HepG2 (cell line): ENCODE data around the gene CXCL17. TPM values are rescaled to one million over a fixed set of nuclear protein-coding genes. Genes with fewer than 3 reads are reported as not detected.

Experiments used
- HOXA7 ChIP-seq: sonication (generic); formaldehyde crosslinking; IDR thresholded peaks from 2 replicates; pipeline ENCODE4 v1.8.1; 2022; ENCODE audit warnings: mild to moderate bottlenecking, missing genetic modification reagents, moderate library complexity
- PHF8 ChIP-seq: sonication (generic); formaldehyde crosslinking; IDR thresholded peaks from 2 replicates; pipeline ENCODE4 v1.5.0; 2020; ENCODE audit warnings: missing genetic modification reagents
- POLR2G ChIP-seq: fragments of 200-400 bp; formaldehyde crosslinking; IDR thresholded peaks from 2 replicates; pipeline ENCODE4 v1.6.1; 2018; ENCODE audit warnings: mild to moderate bottlenecking, low read depth, low read length, moderate library complexity
- RFXAP ChIP-seq: sonication (generic); formaldehyde crosslinking; IDR thresholded peaks from 2 replicates; pipeline ENCODE4 v1.4.0; 2020; ENCODE audit warnings: missing genetic modification reagents, borderline replicate concordance
- ZNF121 ChIP-seq: sonication (generic); formaldehyde crosslinking; IDR thresholded peaks from 2 replicates; pipeline ENCODE4 v1.5.0; 2020; ENCODE audit warnings: mild to moderate bottlenecking, missing genetic modification reagents
- ZNF232 ChIP-seq: sonication (generic); formaldehyde crosslinking; IDR thresholded peaks from 2 replicates; pipeline ENCODE4 v1.4.0; 2020; ENCODE audit warnings: missing genetic modification reagents, borderline replicate concordance
- ZNF33A ChIP-seq: sonication (generic); formaldehyde crosslinking; IDR thresholded peaks from 2 replicates; pipeline ENCODE4 v1.5.1; 2020; ENCODE audit warnings: missing genetic modification reagents, mild to moderate bottlenecking, moderate library complexity, borderline replicate concordance
- ZNF350 ChIP-seq: sonication (generic); formaldehyde crosslinking; IDR thresholded peaks from 2 replicates; pipeline ENCODE4 v1.4.0; 2020; ENCODE audit warnings: mild to moderate bottlenecking, low read depth, missing genetic modification reagents, borderline replicate concordance
- ZNF367 ChIP-seq: sonication (generic); formaldehyde crosslinking; IDR thresholded peaks from 2 replicates; pipeline ENCODE4 v1.4.0; 2020; ENCODE audit warnings: missing genetic modification reagents, borderline replicate concordance
- ZNF766 ChIP-seq: sonication (generic); formaldehyde crosslinking; IDR thresholded peaks from 2 replicates; pipeline ENCODE4 v1.5.0; 2020; ENCODE audit warnings: missing genetic modification reagents, borderline replicate concordance
- polyA plus RNA-seq, 8 experiments: library from polyadenylated mRNA; depleted of rRNA in 3 of 8; stranded (reverse) in 7 of 8; unstranded in 1 of 8; fragments of >200 nt; fragmentation: Illumina TruSeq in 4 of 8; extraction: Trizol in 4 of 8; gene quantifications; 2 replicates each; pipeline versions ENCODE4 v1.2.1 to v1.2.3, GENCODE V29; 2011 to 2016; ENCODE audit warnings: low read depth in 4 of 8, missing spikeins in 1 of 8, mixed read lengths in 1 of 8; ENCODE audit not compliant: insufficient read depth in 1 of 8
- total RNA-seq, 5 experiments: library from RNA; depleted of rRNA; stranded (reverse); fragments of >200 nt; fragmentation: Illumina TruSeq; extraction: Trizol; gene quantifications; 2 replicates each; pipeline ENCODE4 v1.2.3, GENCODE V29; 2016; ENCODE audit warnings: low read depth in 1 of 5
- TF ChIP-seq, protein P1 (sequence below), 2 experiments: sonication (generic) in 1 of 2; formaldehyde crosslinking in 1 of 2; IDR thresholded peaks; 2 replicates each; pipeline versions ENCODE4 v1.4.0 to v1.6.1; 2018 to 2020; ENCODE audit warnings: missing genetic modification reagents in 2 of 2, borderline replicate concordance in 1 of 2, low read depth in 1 of 2, mild to moderate bottlenecking in 1 of 2, missing biosample characterization in 1 of 2
- TF ChIP-seq, protein P2 (sequence below), 2 experiments: sonication (generic) in 1 of 2; formaldehyde crosslinking in 1 of 2; IDR thresholded peaks; 2 replicates each; pipeline versions ENCODE4 v1.6.1 to v1.9.0; 2014 to 2022; ENCODE audit warnings: antibody characterized with exemption in 1 of 2, borderline replicate concordance in 1 of 2, inconsistent platforms in 1 of 2, low read depth in 1 of 2, missing genetic modification reagents in 1 of 2

The CXCL17 gene
- total and polyA plus RNA-seq, 2 of the 13 experiments (the other 11 are each of a cell fraction or from before 2014, with no cell fraction given) = 0.12 TPM; not detected in 1

DNA sequence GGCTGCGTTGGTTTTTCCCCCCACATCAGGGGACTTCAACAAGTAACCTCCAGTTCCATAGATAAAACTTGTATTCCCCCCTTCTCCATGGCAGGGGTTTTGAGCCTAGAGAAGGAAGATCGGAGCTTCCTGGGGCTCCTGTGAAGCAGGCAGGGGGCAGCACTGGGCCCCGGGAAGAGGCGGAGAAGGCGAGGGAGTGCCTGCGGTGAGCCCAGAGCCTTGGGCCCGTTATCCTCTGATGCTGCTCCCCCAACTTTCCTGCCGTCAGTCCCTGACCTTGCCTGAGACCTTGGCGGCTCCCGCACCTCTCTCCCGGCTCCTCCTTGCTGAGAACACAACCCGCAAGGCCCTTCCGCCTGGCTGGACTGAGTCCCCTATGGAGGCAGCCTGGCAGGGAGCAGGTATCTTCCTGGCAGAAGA, 18.0 kb downstream of the CXCL17 start (continued):
- TF ChIP-seq ZNF121 (no peak), HOXA7 (CRISPR knock-in tag) (no peak), ZNF350 (peak; percentile 39; the same call in 1 of the 2 replicates), ZNF33A (CRISPR knock-in tag) (no peak), PHF8 (CRISPR knock-in tag) (no peak), ZNF766 (CRISPR knock-in tag) (no peak), ZNF367 (CRISPR knock-in tag) (no peak), POLR2G (no peak), ZNF232 (CRISPR knock-in tag) (no peak), RFXAP (CRISPR knock-in tag) (no peak)
- TF ChIP-seq, protein P1, sequence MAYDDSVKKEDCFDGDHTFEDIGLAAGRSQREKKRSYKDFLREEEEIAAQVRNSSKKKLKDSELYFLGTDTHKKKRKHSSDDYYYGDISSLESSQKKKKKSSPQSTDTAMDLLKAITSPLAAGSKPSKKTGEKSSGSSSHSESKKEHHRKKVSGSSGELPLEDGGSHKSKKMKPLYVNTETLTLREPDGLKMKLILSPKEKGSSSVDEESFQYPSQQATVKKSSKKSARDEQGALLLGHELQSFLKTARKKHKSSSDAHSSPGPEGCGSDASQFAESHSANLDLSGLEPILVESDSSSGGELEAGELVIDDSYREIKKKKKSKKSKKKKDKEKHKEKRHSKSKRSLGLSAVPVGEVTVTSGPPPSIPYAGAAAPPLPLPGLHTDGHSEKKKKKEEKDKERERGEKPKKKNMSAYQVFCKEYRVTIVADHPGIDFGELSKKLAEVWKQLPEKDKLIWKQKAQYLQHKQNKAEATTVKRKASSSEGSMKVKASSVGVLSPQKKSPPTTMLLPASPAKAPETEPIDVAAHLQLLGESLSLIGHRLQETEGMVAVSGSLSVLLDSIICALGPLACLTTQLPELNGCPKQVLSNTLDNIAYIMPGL (CRISPR knock-in tag; IDR thresholded peaks at IDR 0.05; ENCODE audit: borderline replicate concordance in 1 of 2, low read depth in 1 of 2) = peak in 1 of 2 experiments; percentile 64; a peak in 1 of 4 replicates
- TF ChIP-seq, protein P2, sequence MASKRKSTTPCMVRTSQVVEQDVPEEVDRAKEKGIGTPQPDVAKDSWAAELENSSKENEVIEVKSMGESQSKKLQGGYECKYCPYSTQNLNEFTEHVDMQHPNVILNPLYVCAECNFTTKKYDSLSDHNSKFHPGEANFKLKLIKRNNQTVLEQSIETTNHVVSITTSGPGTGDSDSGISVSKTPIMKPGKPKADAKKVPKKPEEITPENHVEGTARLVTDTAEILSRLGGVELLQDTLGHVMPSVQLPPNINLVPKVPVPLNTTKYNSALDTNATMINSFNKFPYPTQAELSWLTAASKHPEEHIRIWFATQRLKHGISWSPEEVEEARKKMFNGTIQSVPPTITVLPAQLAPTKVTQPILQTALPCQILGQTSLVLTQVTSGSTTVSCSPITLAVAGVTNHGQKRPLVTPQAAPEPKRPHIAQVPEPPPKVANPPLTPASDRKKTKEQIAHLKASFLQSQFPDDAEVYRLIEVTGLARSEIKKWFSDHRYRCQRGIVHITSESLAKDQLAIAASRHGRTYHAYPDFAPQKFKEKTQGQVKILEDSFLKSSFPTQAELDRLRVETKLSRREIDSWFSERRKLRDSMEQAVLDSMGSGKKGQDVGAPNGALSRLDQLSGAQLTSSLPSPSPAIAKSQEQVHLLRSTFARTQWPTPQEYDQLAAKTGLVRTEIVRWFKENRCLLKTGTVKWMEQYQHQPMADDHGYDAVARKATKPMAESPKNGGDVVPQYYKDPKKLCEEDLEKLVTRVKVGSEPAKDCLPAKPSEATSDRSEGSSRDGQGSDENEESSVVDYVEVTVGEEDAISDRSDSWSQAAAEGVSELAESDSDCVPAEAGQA (IDR thresholded peaks at IDR 0.05; ENCODE audit: low read depth) = no peak
- TF ChIP-seq, protein P2 (CRISPR knock-in tag; IDR thresholded peaks at IDR 0.05; ENCODE audit: borderline replicate concordance) = no peak
